MCF 10A (cell line): ENCODE results near the gene LAMP5. TPM values are rescaled to one million over a fixed set of nuclear protein-coding genes. Genes with fewer than 3 reads are reported as not detected.

Experiments used
- BruUV-seq: library from RNA; stranded (reverse); fragments of 400-500 nt; replicated peaks from 2 replicates; lab custom pipeline; 2021; lab: Mats Ljungman, UMichigan
- CTCF ChIA-PET: fragments of 300-600 bp; sonication (Branson Sonifier 250); formaldehyde crosslinking; extraction: SDS; loops from one replicate; lab custom pipeline; 2021; ENCODE audit warnings: antibody characterized with exemption, inconsistent platforms; lab: Yijun Ruan, JAX
- POLR2A ChIA-PET: fragments of 300-600, 350-650 bp; sonication (Branson Sonifier 250); formaldehyde crosslinking; extraction: SDS; loops from one replicate; lab custom pipeline; 2020; ENCODE audit warnings: antibody characterized with exemption, inconsistent platforms; lab: Yijun Ruan, JAX
- DNase-seq: peaks from one replicate; pipeline ENCODE4 v3.0.0-alpha.2; 2018; ENCODE audit not compliant: unreplicated experiment
- H3K27ac Mint-ChIP-seq: one replicate; pipeline ENCODE4 v1.8.0; 2022; ENCODE audit warnings: mild to moderate bottlenecking, low read depth, mixed read lengths; ENCODE audit not compliant: unreplicated experiment
- H3K27me3 Mint-ChIP-seq: one replicate; pipeline ENCODE4 v1.8.0; 2022; ENCODE audit warnings: mixed read lengths; ENCODE audit not compliant: insufficient read depth, unreplicated experiment
- H3K36me3 Mint-ChIP-seq: one replicate; pipeline ENCODE4 v1.8.0; 2022; ENCODE audit warnings: mild to moderate bottlenecking, moderate library complexity, mixed read lengths; ENCODE audit not compliant: insufficient read depth, unreplicated experiment
- H3K4me1 Mint-ChIP-seq: one replicate; pipeline ENCODE4 v1.8.0; 2022; ENCODE audit warnings: mixed read lengths; ENCODE audit not compliant: insufficient read depth, unreplicated experiment
- H3K4me3 Mint-ChIP-seq: one replicate; pipeline ENCODE4 v1.8.0; 2022; ENCODE audit warnings: mild to moderate bottlenecking, moderate library complexity, mixed read lengths; ENCODE audit not compliant: unreplicated experiment
- H3K9me3 Mint-ChIP-seq: one replicate; pipeline ENCODE4 v1.8.0; 2022; ENCODE audit warnings: mixed read lengths; ENCODE audit not compliant: unreplicated experiment
- intact Hi-C: fragments of 100-400 bp; cut with micrococcal nuclease; formaldehyde crosslinking; loops from 2 replicates; pipeline ENCODE4 v1.14.1; 2022
- total RNA-seq: library from RNA; stranded (reverse); gene quantifications from 2 replicates; pipeline ENCODE4 v1.2.3, GENCODE V29; 2022
- TF ChIP-seq, protein P1 (sequence below): fragments of 200-600 bp; IDR thresholded peaks from one replicate; pipeline ENCODE4 v1.8.0; 2022; ENCODE audit warnings: antibody characterized with exemption, mild to moderate bottlenecking; ENCODE audit not compliant: unreplicated experiment

LAMP5 gene
- total RNA-seq, 1 experiment from 2014 or later: not detected

DNA sequence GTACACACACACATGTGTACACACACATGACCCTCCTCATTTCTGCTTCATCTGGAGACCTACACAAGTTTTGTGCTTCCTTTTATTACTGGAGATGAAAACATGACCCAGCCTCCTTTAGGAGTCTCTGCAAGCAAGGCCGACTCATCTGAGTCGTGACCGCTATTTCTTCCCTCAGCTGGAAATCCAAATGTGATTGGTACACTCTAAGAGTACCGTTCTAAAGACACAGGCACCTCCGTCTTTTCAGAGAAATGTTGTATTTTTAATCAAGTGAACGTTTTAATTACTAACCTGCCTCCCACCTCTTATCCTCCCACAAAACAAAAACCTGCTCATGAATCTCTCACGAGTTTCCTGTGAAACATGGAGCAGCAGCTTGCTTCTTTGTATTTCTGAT lies 63.0 kb downstream of the LAMP5 start:
- DNase-seq: no peak
- no peak overlapping the region for H3K4me3 Mint-ChIP-seq
- no peaks in the 10 kb centered on the region for H3K9me3 Mint-ChIP-seq
- POLR2A ChIA-PET: no interaction called here
- CTCF ChIA-PET: no interaction called here
- no peaks in the 10 kb centered on the region for H3K4me1 Mint-ChIP-seq
- no TSS peak for BruUV-seq
- intact Hi-C loops: no loop called here
- no peaks in the 10 kb centered on the region for H3K27me3 Mint-ChIP-seq
- H3K27ac Mint-ChIP-seq: no peak overlapping the region
- TF ChIP-seq, protein P1, sequence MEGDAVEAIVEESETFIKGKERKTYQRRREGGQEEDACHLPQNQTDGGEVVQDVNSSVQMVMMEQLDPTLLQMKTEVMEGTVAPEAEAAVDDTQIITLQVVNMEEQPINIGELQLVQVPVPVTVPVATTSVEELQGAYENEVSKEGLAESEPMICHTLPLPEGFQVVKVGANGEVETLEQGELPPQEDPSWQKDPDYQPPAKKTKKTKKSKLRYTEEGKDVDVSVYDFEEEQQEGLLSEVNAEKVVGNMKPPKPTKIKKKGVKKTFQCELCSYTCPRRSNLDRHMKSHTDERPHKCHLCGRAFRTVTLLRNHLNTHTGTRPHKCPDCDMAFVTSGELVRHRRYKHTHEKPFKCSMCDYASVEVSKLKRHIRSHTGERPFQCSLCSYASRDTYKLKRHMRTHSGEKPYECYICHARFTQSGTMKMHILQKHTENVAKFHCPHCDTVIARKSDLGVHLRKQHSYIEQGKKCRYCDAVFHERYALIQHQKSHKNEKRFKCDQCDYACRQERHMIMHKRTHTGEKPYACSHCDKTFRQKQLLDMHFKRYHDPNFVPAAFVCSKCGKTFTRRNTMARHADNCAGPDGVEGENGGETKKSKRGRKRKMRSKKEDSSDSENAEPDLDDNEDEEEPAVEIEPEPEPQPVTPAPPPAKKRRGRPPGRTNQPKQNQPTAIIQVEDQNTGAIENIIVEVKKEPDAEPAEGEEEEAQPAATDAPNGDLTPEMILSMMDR: no peak
- H3K36me3 Mint-ChIP-seq: no peaks in the 10 kb centered on the region

DNA sequence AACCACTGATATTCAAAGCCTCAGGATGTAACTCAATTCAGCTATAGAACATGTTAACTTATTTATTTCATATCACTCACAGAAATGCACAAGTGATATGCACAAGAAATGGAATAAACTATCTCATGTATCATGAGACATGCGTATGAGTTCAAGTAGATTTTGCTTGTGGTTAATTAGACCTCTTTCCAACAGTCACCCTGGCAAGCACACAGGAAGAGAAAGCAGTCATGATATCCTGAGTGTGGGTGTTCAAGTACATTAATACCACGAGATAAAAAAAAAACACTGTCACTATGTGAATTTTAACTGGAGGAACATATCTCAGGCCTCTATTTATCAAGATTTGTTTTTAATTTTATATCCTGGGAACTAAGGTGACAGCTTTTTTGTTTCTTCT lies 64.2 kb downstream of the LAMP5 start:
- DNase-seq: no peak
- Mint-ChIP-seq H3K4me3 (no peak overlapping the region), H3K4me1 (no peaks in the 10 kb centered on the region), H3K27ac (no peak overlapping the region), H3K36me3 (no peaks in the 10 kb centered on the region), H3K27me3 (no peaks in the 10 kb centered on the region), H3K9me3 (no peaks in the 10 kb centered on the region)
- TF ChIP-seq, protein P1: no peak
- BruUV-seq: no TSS peak
- intact Hi-C loops: no loop called here
- ChIA-PET POLR2A (no interaction called here), CTCF (interaction anchor here (0.6 to 1.0 kb wide), 3 partner anchors 26 to 1584 kb away, joined by 3 read pairs; no protein-coding TSS in a partner anchor)
